ENCODE measurements around the gene SEMA4F. TPM values are rescaled to one million over a fixed set of nuclear protein-coding genes. Genes with fewer than 3 reads are reported as not detected.

Gene SEMA4F
- total RNA-seq, 1 donor from 2014 or later, result 12.5 TPM

- Histone ChIP-seq H3K27me3 (ENCODE audit: insufficient read depth, low read length) (peaks cover 3% of the 10 kb centered on the region), H3K9me3 (ENCODE audit: insufficient read depth, low read depth, low read length) (no peaks in the 10 kb centered on the region), H4K20me1 (ENCODE audit: insufficient read depth, low read length) (no peaks in the 10 kb centered on the region), H2AFZ (ENCODE audit: low read depth, low read length) (no peak overlapping the region), H3K4me1 (ENCODE audit: insufficient read depth, low read length) (no peaks in the 10 kb centered on the region), H3K79me2 (ENCODE audit: insufficient read depth, low read length) (no peaks in the 10 kb centered on the region), H3K36me3 (ENCODE audit: insufficient read depth, low read length) (no peaks in the 10 kb centered on the region), H3K27ac (ENCODE audit: low read depth, low read length) (no peak overlapping the region), H3K4me3 (ENCODE audit: insufficient read depth, low read depth, low read length) (no peak overlapping the region), H3K4me2 (ENCODE audit: low read length) (no peak overlapping the region), H3K9ac (ENCODE audit: low read length) (no peak overlapping the region)
- TF ChIP-seq CTCF (IDR thresholded peaks at IDR 0.05; ENCODE audit: insufficient read depth, low read depth, low read length), result no peak
- TF ChIP-seq EZH2 (IDR thresholded peaks at IDR 0.05; ENCODE audit: insufficient read depth, low read length), result no peak
- H3K4me1 Mint-ChIP-seq (ENCODE audit: low read depth, unreplicated experiment), result peaks cover 7% of the 10 kb centered on the region
- peaks cover 7% of the 10 kb centered on the region for H3K27me3 Mint-ChIP-seq (ENCODE audit: low read depth, unreplicated experiment)
- H3K27ac Mint-ChIP-seq (ENCODE audit: unreplicated experiment), result no peak overlapping the region
- no peak overlapping the region for H3K4me3 Mint-ChIP-seq (ENCODE audit: unreplicated experiment)
- no peak for DNase-seq (ENCODE audit: low read depth)
- H3K36me3 Mint-ChIP-seq (ENCODE audit: low read depth, unreplicated experiment), result peaks cover 1% of the 10 kb centered on the region
- no peak for FAIRE-seq
- no peaks in the 10 kb centered on the region for H3K9me3 Mint-ChIP-seq (ENCODE audit: unreplicated experiment)
These were observed 52.7 kb downstream of the SEMA4F start for GRCh38 chr2:74706741-74707140.

- no peak overlapping the region for H3K9ac ChIP-seq (ENCODE audit: low read length)
- FAIRE-seq, result no peak
- H3K4me3 Mint-ChIP-seq (ENCODE audit: unreplicated experiment), result no peak overlapping the region
- H3K4me1 Mint-ChIP-seq (ENCODE audit: low read depth, unreplicated experiment), result peaks cover 7% of the 10 kb centered on the region
- no peak overlapping the region for H2AFZ ChIP-seq (ENCODE audit: low read depth, low read length)
- H3K27me3 Mint-ChIP-seq (ENCODE audit: low read depth, unreplicated experiment), result peaks cover 3% of the 10 kb centered on the region
- H3K36me3 ChIP-seq (ENCODE audit: insufficient read depth, low read length), result no peaks in the 10 kb centered on the region
- H3K9me3 Mint-ChIP-seq (ENCODE audit: unreplicated experiment), result no peaks in the 10 kb centered on the region
- H3K4me3 ChIP-seq (ENCODE audit: insufficient read depth, low read depth, low read length), result no peak overlapping the region
- no peaks in the 10 kb centered on the region for H3K4me1 ChIP-seq (ENCODE audit: insufficient read depth, low read length)
- no peak overlapping the region for H3K27ac Mint-ChIP-seq (ENCODE audit: unreplicated experiment)
- TF ChIP-seq EZH2 (IDR thresholded peaks at IDR 0.05; ENCODE audit: insufficient read depth, low read length) (no peak), CTCF (IDR thresholded peaks at IDR 0.05; ENCODE audit: insufficient read depth, low read depth, low read length) (no peak)
- no peaks in the 10 kb centered on the region for H3K36me3 Mint-ChIP-seq (ENCODE audit: low read depth, unreplicated experiment)
- no peak overlapping the region for H3K27ac ChIP-seq (ENCODE audit: low read depth, low read length)
- no peaks in the 10 kb centered on the region for H4K20me1 ChIP-seq (ENCODE audit: insufficient read depth, low read length)
- H3K79me2 ChIP-seq (ENCODE audit: insufficient read depth, low read length), result no peaks in the 10 kb centered on the region
- H3K27me3 ChIP-seq (ENCODE audit: insufficient read depth, low read length), result no peaks in the 10 kb centered on the region
- H3K4me2 ChIP-seq (ENCODE audit: low read length), result no peak overlapping the region
- DNase-seq (ENCODE audit: low read depth), result no peak
- H3K9me3 ChIP-seq (ENCODE audit: insufficient read depth, low read depth, low read length), result no peaks in the 10 kb centered on the region
These were observed 53.8 kb downstream of the SEMA4F start for GRCh38 chr2:74707837-74708236.

- Mint-ChIP-seq H3K9me3 (ENCODE audit: unreplicated experiment) (no peaks in the 10 kb centered on the region), H3K27ac (ENCODE audit: unreplicated experiment) (no peak overlapping the region)
These were observed 54.2 kb downstream of the SEMA4F start for GRCh38 chr2:74708296-74708695.

More at GRCh38 chr2:74708296-74708695, 54.2 kb downstream of the SEMA4F start:
- Mint-ChIP-seq H3K27me3 (ENCODE audit: low read depth, unreplicated experiment) (peaks cover 2% of the 10 kb centered on the region), H3K36me3 (ENCODE audit: low read depth, unreplicated experiment) (no peaks in the 10 kb centered on the region), H3K4me3 (ENCODE audit: unreplicated experiment) (no peak overlapping the region), H3K4me1 (ENCODE audit: low read depth, unreplicated experiment) (peaks cover 7% of the 10 kb centered on the region)
- H4K20me1 ChIP-seq (ENCODE audit: insufficient read depth, low read length), result no peaks in the 10 kb centered on the region
- H3K79me2 ChIP-seq (ENCODE audit: insufficient read depth, low read length), result no peaks in the 10 kb centered on the region
- H3K9me3 ChIP-seq (ENCODE audit: insufficient read depth, low read depth, low read length), result no peaks in the 10 kb centered on the region
- no peaks in the 10 kb centered on the region for H3K36me3 ChIP-seq (ENCODE audit: insufficient read depth, low read length)
- no peak overlapping the region for H2AFZ ChIP-seq (ENCODE audit: low read depth, low read length)
- no peaks in the 10 kb centered on the region for H3K27me3 ChIP-seq (ENCODE audit: insufficient read depth, low read length)
- no peak overlapping the region for H3K4me2 ChIP-seq (ENCODE audit: low read length)
- H3K4me1 ChIP-seq (ENCODE audit: insufficient read depth, low read length), result no peaks in the 10 kb centered on the region
- no peak for DNase-seq (ENCODE audit: low read depth)
- no peak overlapping the region for H3K27ac ChIP-seq (ENCODE audit: low read depth, low read length)
- H3K9ac ChIP-seq (ENCODE audit: low read length), result no peak overlapping the region
- TF ChIP-seq EZH2 (IDR thresholded peaks at IDR 0.05; ENCODE audit: insufficient read depth, low read length), result no peak
- FAIRE-seq, result no peak
- H3K4me3 ChIP-seq (ENCODE audit: insufficient read depth, low read depth, low read length), result no peak overlapping the region

Measured in astrocyte (in vitro differentiated cells and primary cell).